IMR-90 (cell line): ENCODE results near the gene STOML1. TPM values are rescaled to one million over a fixed set of nuclear protein-coding genes. Genes with fewer than 3 reads are reported as not detected.

Experiments used
- ATAC-seq: fragments of 200-7000 bp; cut with Tn5 transposase; 2 replicates; pipeline ENCODE4 v1.9.1; 2020; ENCODE audit warnings: low read depth, mild to moderate bottlenecking, moderate library complexity
- BruUV-seq: library from RNA; stranded (reverse); fragments of 400-500 nt; replicated peaks from 2 replicates; lab custom pipeline; 2021; lab: Mats Ljungman, UMichigan
- CTCF ChIA-PET: fragments of 300-600 bp; formaldehyde crosslinking; extraction: SDS; loops from one replicate; lab custom pipeline; 2021; ENCODE audit warnings: antibody characterized with exemption; lab: Yijun Ruan, JAX
- POLR2A ChIA-PET: fragments of 300-600 bp; sonication (Branson Sonifier 250); formaldehyde crosslinking; loops from one replicate; lab custom pipeline; 2022; ENCODE audit warnings: antibody characterized with exemption; ENCODE audit not compliant: unreplicated experiment; lab: Charles Lee
- DNase-seq: peaks from one replicate; pipeline ENCODE4 v3.0.0; 2013
- H2AFZ ChIP-seq: replicated peaks from 2 replicates; pipeline ENCODE3; 2013; ENCODE audit warnings: low read length, mild to moderate bottlenecking; ENCODE audit not compliant: poor library complexity
- H2AK5ac ChIP-seq: 2 replicates; pipeline ENCODE4 v1.6.1; 2013; ENCODE audit warnings: low read depth, low read length, inconsistent platforms
- H2AK9ac ChIP-seq: replicated peaks from 2 replicates; pipeline ENCODE3; 2013; ENCODE audit warnings: mild to moderate bottlenecking, low read depth, low read length, moderate library complexity; ENCODE audit not compliant: poor library complexity
- H2BK120ac ChIP-seq: 2 replicates; pipeline ENCODE4 v1.6.1; 2013; ENCODE audit warnings: low read depth, low read length, inconsistent platforms
- H2BK15ac ChIP-seq: 3 replicates; pipeline ENCODE4 v1.6.1; 2013; ENCODE audit warnings: low read depth, low read length, inconsistent platforms
- H2BK20ac ChIP-seq: 2 replicates; pipeline ENCODE4 v1.6.1; 2013; ENCODE audit warnings: low read depth, mild to moderate bottlenecking, inconsistent platforms, low read length, moderate library complexity
- H2BK5ac ChIP-seq: 2 replicates; pipeline ENCODE4 v1.6.1; 2013; ENCODE audit warnings: mild to moderate bottlenecking, low read depth, low read length, inconsistent platforms; ENCODE audit not compliant: poor library complexity, severe bottlenecking
- H3K14ac ChIP-seq: replicated peaks from 2 replicates; pipeline ENCODE4 v1.6.1; 2013; ENCODE audit warnings: low read depth, low read length, inconsistent platforms
- H3K18ac ChIP-seq: 2 replicates; pipeline ENCODE4 v1.6.1; 2013; ENCODE audit warnings: low read depth, low read length, control low read depth
- H3K23ac ChIP-seq: 2 replicates; pipeline ENCODE4 v1.6.1; 2013; ENCODE audit warnings: low read depth, low read length, inconsistent platforms
- H3K27ac ChIP-seq: 2 replicates; pipeline ENCODE4 v1.5.1; 2013; ENCODE audit warnings: mild to moderate bottlenecking, control low read depth, low read length; ENCODE audit not compliant: insufficient read depth
- H3K27me3 ChIP-seq: 2 replicates; pipeline ENCODE4 v1.6.1; 2013; ENCODE audit warnings: low read length; ENCODE audit not compliant: control insufficient read depth, insufficient read depth
- H3K36me3 ChIP-seq: 2 replicates; pipeline ENCODE4 v1.6.1; 2013; ENCODE audit warnings: low read length, mixed read lengths; ENCODE audit not compliant: control insufficient read depth, insufficient read depth
- H3K4ac ChIP-seq: 2 replicates; pipeline ENCODE4 v1.6.1; 2013; ENCODE audit warnings: low read depth, low read length, inconsistent platforms
- H3K4me1 ChIP-seq: 2 replicates; pipeline ENCODE4 v1.6.1; 2013; ENCODE audit warnings: low read length, mixed read lengths; ENCODE audit not compliant: control insufficient read depth, insufficient read depth
- H3K4me2 ChIP-seq: 2 replicates; pipeline ENCODE4 v1.6.1; 2013; ENCODE audit warnings: low read depth, mild to moderate bottlenecking, control low read depth, low read length, moderate library complexity
- H3K4me3 ChIP-seq: 2 replicates; pipeline ENCODE4 v1.5.1; 2013; ENCODE audit warnings: low read depth, mild to moderate bottlenecking, control low read depth, low read length, moderate library complexity; ENCODE audit not compliant: insufficient read depth
- H3K56ac ChIP-seq: 2 replicates; pipeline ENCODE4 v1.6.1; 2013; ENCODE audit warnings: low read length, inconsistent platforms; ENCODE audit not compliant: insufficient read depth; ENCODE audit errors: extremely low read depth
- H3K79me1 ChIP-seq, 2 experiments: 2 replicates each; pipeline ENCODE4 v1.6.1; 2013; ENCODE audit warnings: low read length in 2 of 2, inconsistent platforms in 1 of 2, low read depth in 1 of 2
- H3K9ac ChIP-seq: 2 replicates; pipeline ENCODE4 v1.6.1; 2013; ENCODE audit warnings: low read depth, low read length, control low read depth
- H3K9me1 ChIP-seq: 2 replicates; pipeline ENCODE4 v1.6.1; 2013; ENCODE audit warnings: low read length, inconsistent platforms; ENCODE audit not compliant: insufficient read depth
- H3K9me3 ChIP-seq: 2 replicates; pipeline ENCODE4 v1.6.1; 2013; ENCODE audit warnings: low read length; ENCODE audit not compliant: control insufficient read depth, insufficient read depth
- H4K20me1 ChIP-seq: 2 replicates; pipeline ENCODE4 v1.6.1; 2013; ENCODE audit warnings: low read length, inconsistent platforms; ENCODE audit not compliant: insufficient read depth
- H4K5ac ChIP-seq: 2 replicates; pipeline ENCODE4 v1.6.1; 2013; ENCODE audit warnings: mild to moderate bottlenecking, low read depth, low read length, control low read depth
- H4K8ac ChIP-seq, 2 experiments: 2 replicates each; pipeline ENCODE4 v1.6.1; 2013; ENCODE audit warnings: low read depth in 2 of 2, low read length in 2 of 2, control low read depth in 1 of 2, inconsistent platforms in 1 of 2
- H4K91ac ChIP-seq: 2 replicates; pipeline ENCODE4 v1.6.1; 2013; ENCODE audit warnings: low read depth, low read length, inconsistent platforms; ENCODE audit not compliant: insufficient read depth
- BHLHE40 ChIP-seq: fragments of 150-350 bp; IDR thresholded peaks from 2 replicates; pipeline ENCODE4 v1.6.1; 2016; ENCODE audit warnings: mild to moderate bottlenecking, low read depth, low read length
- CEBPB ChIP-seq: IDR thresholded peaks from 2 replicates; pipeline ENCODE4 v1.6.1; 2012; ENCODE audit warnings: low read depth, low read length, improper control_type of control experiment
- MXI1 ChIP-seq: IDR thresholded peaks from 2 replicates; pipeline ENCODE4 v1.6.1; 2012; ENCODE audit warnings: low read depth, mild to moderate bottlenecking, low read length, moderate library complexity, borderline replicate concordance
- NFE2L2 ChIP-seq: fragments of 150-350 bp; IDR thresholded peaks from 2 replicates; pipeline ENCODE4 v1.6.1; 2016; ENCODE audit warnings: low read depth, mild to moderate bottlenecking, low read length
- RCOR1 ChIP-seq: IDR thresholded peaks from 2 replicates; pipeline ENCODE4 v1.6.1; 2012; ENCODE audit warnings: mild to moderate bottlenecking, low read length, improper control_type of control experiment; ENCODE audit not compliant: insufficient replicate concordance
- RFX5 ChIP-seq: IDR thresholded peaks from 2 replicates; pipeline ENCODE4 v1.8.0; 2012; ENCODE audit warnings: low read depth, mild to moderate bottlenecking, low read length, moderate library complexity
- USF2 ChIP-seq: fragments of 150-350 bp; IDR thresholded peaks from 2 replicates; pipeline ENCODE4 v1.6.1; 2017; ENCODE audit warnings: mild to moderate bottlenecking, antibody characterized with exemption, low read length, low read depth
- WGBS, 2 experiments: methylation state at CpG; one replicate each; pipeline versions ENCODE4 v1.1.5 to v1.1.7; 2013; ENCODE audit warnings: missing lambda C conversion rate in 2 of 2; ENCODE audit not compliant: insufficient read length in 1 of 2; ENCODE audit errors: extremely low coverage in 2 of 2; 5-methylcytosine and 5-hydroxymethylcytosine counted together
- dilution Hi-C: fragments of 300-500 bp; cut with HindIII; formaldehyde crosslinking; loops from one replicate; pipeline ENCODE4 v1.14.3; 2018; ENCODE audit warnings: low sequenced_read_pairs; ENCODE audit not compliant: unreplicated experiment
- in situ Hi-C: fragments of 300-500 bp; cut with MboI; formaldehyde crosslinking; loops from 3 replicates; pipeline ENCODE4 v1.14.3; 2019; ENCODE audit warnings: low sequenced_read_pairs, inconsistent platforms, mixed read lengths
- intact Hi-C: fragments of 100-400 bp; cut with micrococcal nuclease; formaldehyde crosslinking; loops from 2 replicates; pipeline ENCODE4 v1.10.0; 2022
- polyA plus RNA-seq, 3 experiments: library from polyadenylated mRNA; depleted of rRNA; stranded (reverse); fragments of >200 nt; gene quantifications; 2 replicates each; pipeline ENCODE4 v1.2.3, GENCODE V29; 2012; ENCODE audit warnings: low replicate concordance in 1 of 3
- total RNA-seq: library from RNA; depleted of rRNA; stranded (reverse); fragments of >200 nt; gene quantifications from 2 replicates; pipeline ENCODE4 v1.2.3, GENCODE V29; 2012; rRNA removed

Gene STOML1
- total and polyA plus RNA-seq, 2 of the 4 experiments (the other 2 are of a cell fraction), result 11.8 to 21.2 TPM

DNA sequence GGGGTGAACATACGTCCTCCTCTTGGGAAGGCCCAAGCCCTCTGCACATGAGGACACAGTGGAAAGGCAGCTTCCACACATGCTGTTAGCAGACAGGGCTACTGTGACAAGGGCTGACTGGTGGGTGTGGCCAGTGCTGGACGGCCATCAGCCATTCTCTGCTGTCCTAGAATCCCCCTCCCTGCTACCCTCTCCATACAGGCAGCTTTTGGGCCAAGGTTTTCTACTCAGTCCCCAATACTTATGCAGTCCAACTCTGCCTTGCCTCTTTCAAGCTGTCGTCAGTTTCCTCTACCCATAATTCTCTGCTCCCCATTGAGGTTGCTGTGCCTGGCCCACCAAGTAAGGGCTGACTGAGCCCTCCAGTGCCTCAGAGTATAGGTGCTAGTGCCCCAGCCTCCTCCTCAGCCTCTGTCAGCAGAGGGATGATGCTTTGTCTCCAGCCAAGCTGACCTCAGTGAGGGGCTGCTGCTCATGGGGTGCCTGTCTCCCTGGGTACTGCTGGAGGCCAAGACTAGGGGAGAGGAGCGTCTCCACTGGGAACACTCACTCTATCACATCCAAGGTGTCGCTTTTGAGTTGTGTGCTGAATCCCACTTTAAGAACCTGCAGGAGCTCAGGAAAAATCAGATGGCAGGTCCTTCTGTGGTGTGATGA, 63.0 kb downstream of the STOML1 start:
- POLR2A ChIA-PET, result no interaction called here
- peak overlapping the region; percentile 71 for H2AK5ac ChIP-seq
- H3K4me2 ChIP-seq, result peak overlapping the region; percentile 73
- H3K27ac ChIP-seq, result peak overlapping the region; percentile 5; the same call in 1 of the 2 replicates
- 0 out of 2 replicates have a peak overlapping the region, but pooled peaks have one; percentile 13 for H3K56ac ChIP-seq
- H2BK120ac ChIP-seq, result no peak overlapping the region
- peak overlapping the region; percentile 41 for H4K91ac ChIP-seq
- DNase-seq, result no peak
- peaks cover 47% of the 10 kb centered on the region for H3K4me1 ChIP-seq
- H4K5ac ChIP-seq, result no peak overlapping the region
- peaks cover 56% of the 10 kb centered on the region for H4K20me1 ChIP-seq
- H3K14ac ChIP-seq, result peak overlapping the region; percentile 24
- CTCF ChIA-PET, result interaction anchor here (1.1 kb wide), 1 partner anchor 31 kb away, joined by 3 read pairs; no protein-coding TSS in a partner anchor
- H3K9me1 ChIP-seq, result peaks cover 40% of the 10 kb centered on the region
- peak overlapping the region; percentile 30 for H3K4ac ChIP-seq
- peak overlapping the region; percentile 23 to 36; a peak in 2 of 4 replicates for H4K8ac ChIP-seq
- WGBS, 2 experiments, result 14% methylated on average over 1 of the region's 5 CpGs; no CpG with 5 or more reads in 1 of the 2 experiments
- peak overlapping the region; percentile 89 for H3K23ac ChIP-seq
- intact Hi-C loops, result no loop called here
- no peak overlapping the region for H3K18ac ChIP-seq
- in situ Hi-C loops, result no loop called here
- TF ChIP-seq BHLHE40, result no peak
- no peak for TF ChIP-seq RFX5
- no peak for TF ChIP-seq NFE2L2
- TF ChIP-seq CEBPB, result no peak
- no peak for TF ChIP-seq USF2
- TF ChIP-seq MXI1, result peak; percentile 68; the same call in 1 of the 2 replicates
- no peak for TF ChIP-seq RCOR1
- H2BK5ac ChIP-seq, result peak overlapping the region; percentile 23
- peaks cover 40 to 84% of the 10 kb centered on the region in 2 experiments for H3K79me1 ChIP-seq
- H3K36me3 ChIP-seq, result peaks cover 9% of the 10 kb centered on the region
- peak overlapping the region; percentile 27 for H3K9ac ChIP-seq
- no peaks in the 10 kb centered on the region for H3K9me3 ChIP-seq
- no peak for ATAC-seq
- peak overlapping the region; percentile 16; the same call in 1 of the 3 replicates for H2BK15ac ChIP-seq
- no TSS peak for BruUV-seq
- H2BK20ac ChIP-seq, result peak overlapping the region; percentile 8; the same call in 1 of the 2 replicates
- peak overlapping the region; percentile 16 for H3K4me3 ChIP-seq
- dilution Hi-C loops, result no loop called here
- H2AFZ ChIP-seq, result peak overlapping the region; percentile 16
- H2AK9ac ChIP-seq, result peak overlapping the region; percentile 60
- no peaks in the 10 kb centered on the region for H3K27me3 ChIP-seq

Other genes with a start within 250 kb of the STOML1 start
- gene INSYN1, start 238.9 kb downstream of the STOML1 start, total RNA-seq, result under 0.01 and 0.18 TPM in 2 replicates
- 0.34 and 0.49 TPM in 2 replicates for gene INSYN1, start 238.9 kb downstream of the STOML1 start, polyA plus RNA-seq (2012; rRNA removed)
- not detected in 2 replicates for gene TBC1D21, start 118.7 kb downstream of the STOML1 start, total RNA-seq
- gene TBC1D21, start 118.7 kb downstream of the STOML1 start, polyA plus RNA-seq (2012; rRNA removed), result not detected in 2 replicates
- gene LOXL1, start 65.8 kb downstream of the STOML1 start, total RNA-seq, result 146 and 148 TPM in 2 replicates
- gene LOXL1, start 65.8 kb downstream of the STOML1 start, polyA plus RNA-seq (2012; rRNA removed), result 311 and 332 TPM in 2 replicates
- gene PML, start 2.4 kb upstream of the STOML1 start, total RNA-seq, result 8.8 and 10.3 TPM in 2 replicates
- 22.6 and 23.1 TPM in 2 replicates for gene PML, start 2.4 kb upstream of the STOML1 start, polyA plus RNA-seq (2012; rRNA removed)
- not detected in 2 replicates for gene GOLGA6A, start 90.3 kb upstream of the STOML1 start, total RNA-seq
- gene GOLGA6A, start 90.3 kb upstream of the STOML1 start, polyA plus RNA-seq (2012; rRNA removed), result not detected in 2 replicates
- not detected in 2 replicates for gene ISLR2, start 138.3 kb upstream of the STOML1 start, total RNA-seq
- gene ISLR2, start 138.3 kb upstream of the STOML1 start, polyA plus RNA-seq (2012; rRNA removed), result not detected in 2 replicates
- under 0.01 TPM in 2 replicates for gene ISLR, start 181.4 kb upstream of the STOML1 start, total RNA-seq
- gene ISLR, start 181.4 kb upstream of the STOML1 start, polyA plus RNA-seq (2012; rRNA removed), result 0.79 and 1.0 TPM in 2 replicates
- gene STRA6, start 210.5 kb upstream of the STOML1 start, total RNA-seq, result not detected in 2 replicates
- 0.14 and 0.17 TPM in 2 replicates for gene STRA6, start 210.5 kb upstream of the STOML1 start, polyA plus RNA-seq (2012; rRNA removed)
- not detected in 2 replicates for gene CCDC33, start 244.0 kb upstream of the STOML1 start, total RNA-seq
- not detected in 2 replicates for gene CCDC33, start 244.0 kb upstream of the STOML1 start, polyA plus RNA-seq (2012; rRNA removed)